Measurements from ENCODE around the gene MCAM.

MCAM gene

DNA sequence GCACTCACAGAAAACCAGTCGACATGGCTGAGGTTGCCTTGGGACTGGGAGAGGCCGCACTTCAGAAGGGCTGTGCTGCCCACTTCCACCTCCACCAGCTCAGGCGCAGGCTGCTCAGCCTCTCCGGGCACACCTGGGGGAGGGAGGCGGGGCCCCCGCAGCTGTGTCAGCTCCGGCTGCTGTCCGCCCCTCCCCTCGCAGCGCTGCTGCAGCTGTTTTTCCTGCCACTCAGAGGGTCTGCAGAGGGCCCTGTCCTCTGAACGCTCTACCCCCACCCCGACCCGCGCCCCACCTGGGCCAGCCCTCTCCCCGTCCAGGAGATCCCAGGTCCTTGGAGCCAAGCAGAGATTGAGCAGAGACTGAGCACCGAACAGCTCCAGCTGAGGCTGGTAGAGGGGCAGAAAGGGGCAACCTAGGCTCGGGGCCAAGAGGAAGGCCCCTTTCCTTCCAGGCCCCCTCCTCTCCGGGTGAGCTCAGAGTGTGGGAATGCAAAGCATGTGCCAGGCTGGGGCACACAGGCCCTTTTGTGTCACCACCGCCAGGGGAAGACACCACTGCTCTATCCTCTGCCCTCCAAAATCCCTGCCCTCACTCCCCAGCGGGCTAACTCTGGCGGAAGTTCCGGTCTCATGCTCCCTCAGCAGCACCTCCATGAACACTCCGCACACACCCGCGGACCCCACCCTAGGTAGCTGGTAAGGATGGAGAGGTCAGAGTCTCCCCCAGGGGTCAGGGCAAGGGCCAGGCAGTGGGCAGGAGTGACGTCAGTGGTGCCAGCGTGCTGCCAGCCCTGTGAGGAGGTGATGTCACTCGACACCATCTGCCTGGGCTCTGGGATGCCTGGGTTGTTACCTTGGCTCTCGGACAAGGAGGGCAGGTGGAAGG lies 1.6 kb downstream of the MCAM start:
- ATAC-seq, result peak; percentile 38
- TF ChIP-seq ZNF565 (CRISPR knock-in tag; conservative IDR thresholded peaks at IDR 0.05; ENCODE audit: low read depth), result no peak
- TF ChIP-seq, protein P1, sequence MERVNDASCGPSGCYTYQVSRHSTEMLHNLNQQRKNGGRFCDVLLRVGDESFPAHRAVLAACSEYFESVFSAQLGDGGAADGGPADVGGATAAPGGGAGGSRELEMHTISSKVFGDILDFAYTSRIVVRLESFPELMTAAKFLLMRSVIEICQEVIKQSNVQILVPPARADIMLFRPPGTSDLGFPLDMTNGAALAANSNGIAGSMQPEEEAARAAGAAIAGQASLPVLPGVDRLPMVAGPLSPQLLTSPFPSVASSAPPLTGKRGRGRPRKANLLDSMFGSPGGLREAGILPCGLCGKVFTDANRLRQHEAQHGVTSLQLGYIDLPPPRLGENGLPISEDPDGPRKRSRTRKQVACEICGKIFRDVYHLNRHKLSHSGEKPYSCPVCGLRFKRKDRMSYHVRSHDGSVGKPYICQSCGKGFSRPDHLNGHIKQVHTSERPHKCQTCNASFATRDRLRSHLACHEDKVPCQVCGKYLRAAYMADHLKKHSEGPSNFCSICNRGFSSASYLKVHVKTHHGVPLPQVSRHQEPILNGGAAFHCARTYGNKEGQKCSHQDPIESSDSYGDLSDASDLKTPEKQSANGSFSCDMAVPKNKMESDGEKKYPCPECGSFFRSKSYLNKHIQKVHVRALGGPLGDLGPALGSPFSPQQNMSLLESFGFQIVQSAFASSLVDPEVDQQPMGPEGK (CRISPR knock-in tag; IDR thresholded peaks at IDR 0.05; ENCODE audit: borderline replicate concordance), result no peak
- TF ChIP-seq, protein P2, sequence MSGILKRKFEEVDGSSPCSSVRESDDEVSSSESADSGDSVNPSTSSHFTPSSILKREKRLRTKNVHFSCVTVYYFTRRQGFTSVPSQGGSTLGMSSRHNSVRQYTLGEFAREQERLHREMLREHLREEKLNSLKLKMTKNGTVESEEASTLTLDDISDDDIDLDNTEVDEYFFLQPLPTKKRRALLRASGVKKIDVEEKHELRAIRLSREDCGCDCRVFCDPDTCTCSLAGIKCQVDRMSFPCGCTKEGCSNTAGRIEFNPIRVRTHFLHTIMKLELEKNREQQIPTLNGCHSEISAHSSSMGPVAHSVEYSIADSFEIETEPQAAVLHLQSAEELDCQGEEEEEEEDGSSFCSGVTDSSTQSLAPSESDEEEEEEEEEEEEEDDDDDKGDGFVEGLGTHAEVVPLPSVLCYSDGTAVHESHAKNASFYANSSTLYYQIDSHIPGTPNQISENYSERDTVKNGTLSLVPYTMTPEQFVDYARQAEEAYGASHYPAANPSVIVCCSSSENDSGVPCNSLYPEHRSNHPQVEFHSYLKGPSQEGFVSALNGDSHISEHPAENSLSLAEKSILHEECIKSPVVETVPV (CRISPR knock-in tag; IDR thresholded peaks at IDR 0.05), result no peak
- no peak for TF ChIP-seq RARB (CRISPR knock-in tag; IDR thresholded peaks at IDR 0.05)
- no peak for TF ChIP-seq ZC3H10 (CRISPR knock-in tag; IDR thresholded peaks at IDR 0.05)
- TF ChIP-seq OSR1 (CRISPR knock-in tag; IDR thresholded peaks at IDR 0.05), result no peak
- TF ChIP-seq, protein P3, sequence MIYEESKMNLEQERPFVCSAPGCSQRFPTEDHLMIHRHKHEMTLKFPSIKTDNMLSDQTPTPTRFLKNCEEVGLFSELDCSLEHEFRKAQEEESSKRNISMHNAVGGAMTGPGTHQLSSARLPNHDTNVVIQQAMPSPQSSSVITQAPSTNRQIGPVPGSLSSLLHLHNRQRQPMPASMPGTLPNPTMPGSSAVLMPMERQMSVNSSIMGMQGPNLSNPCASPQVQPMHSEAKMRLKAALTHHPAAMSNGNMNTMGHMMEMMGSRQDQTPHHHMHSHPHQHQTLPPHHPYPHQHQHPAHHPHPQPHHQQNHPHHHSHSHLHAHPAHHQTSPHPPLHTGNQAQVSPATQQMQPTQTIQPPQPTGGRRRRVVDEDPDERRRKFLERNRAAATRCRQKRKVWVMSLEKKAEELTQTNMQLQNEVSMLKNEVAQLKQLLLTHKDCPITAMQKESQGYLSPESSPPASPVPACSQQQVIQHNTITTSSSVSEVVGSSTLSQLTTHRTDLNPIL (CRISPR knock-in tag; IDR thresholded peaks at IDR 0.05; ENCODE audit: low read depth), result no peak
- TF ChIP-seq PPARA (CRISPR knock-in tag; IDR thresholded peaks at IDR 0.05; ENCODE audit: borderline replicate concordance), result no peak
- no peak for TF ChIP-seq ISL1 (CRISPR knock-in tag; IDR thresholded peaks at IDR 0.05)
- TF ChIP-seq BACH2 (CRISPR knock-in tag; IDR thresholded peaks at IDR 0.05; ENCODE audit: borderline replicate concordance), result no peak
- TF ChIP-seq ARNTL (CRISPR knock-in tag; IDR thresholded peaks at IDR 0.05; ENCODE audit: borderline replicate concordance, low read depth), result no peak
- TF ChIP-seq ZFP3 (CRISPR knock-in tag; IDR thresholded peaks at IDR 0.05), result no peak
- TF ChIP-seq, protein P4, sequence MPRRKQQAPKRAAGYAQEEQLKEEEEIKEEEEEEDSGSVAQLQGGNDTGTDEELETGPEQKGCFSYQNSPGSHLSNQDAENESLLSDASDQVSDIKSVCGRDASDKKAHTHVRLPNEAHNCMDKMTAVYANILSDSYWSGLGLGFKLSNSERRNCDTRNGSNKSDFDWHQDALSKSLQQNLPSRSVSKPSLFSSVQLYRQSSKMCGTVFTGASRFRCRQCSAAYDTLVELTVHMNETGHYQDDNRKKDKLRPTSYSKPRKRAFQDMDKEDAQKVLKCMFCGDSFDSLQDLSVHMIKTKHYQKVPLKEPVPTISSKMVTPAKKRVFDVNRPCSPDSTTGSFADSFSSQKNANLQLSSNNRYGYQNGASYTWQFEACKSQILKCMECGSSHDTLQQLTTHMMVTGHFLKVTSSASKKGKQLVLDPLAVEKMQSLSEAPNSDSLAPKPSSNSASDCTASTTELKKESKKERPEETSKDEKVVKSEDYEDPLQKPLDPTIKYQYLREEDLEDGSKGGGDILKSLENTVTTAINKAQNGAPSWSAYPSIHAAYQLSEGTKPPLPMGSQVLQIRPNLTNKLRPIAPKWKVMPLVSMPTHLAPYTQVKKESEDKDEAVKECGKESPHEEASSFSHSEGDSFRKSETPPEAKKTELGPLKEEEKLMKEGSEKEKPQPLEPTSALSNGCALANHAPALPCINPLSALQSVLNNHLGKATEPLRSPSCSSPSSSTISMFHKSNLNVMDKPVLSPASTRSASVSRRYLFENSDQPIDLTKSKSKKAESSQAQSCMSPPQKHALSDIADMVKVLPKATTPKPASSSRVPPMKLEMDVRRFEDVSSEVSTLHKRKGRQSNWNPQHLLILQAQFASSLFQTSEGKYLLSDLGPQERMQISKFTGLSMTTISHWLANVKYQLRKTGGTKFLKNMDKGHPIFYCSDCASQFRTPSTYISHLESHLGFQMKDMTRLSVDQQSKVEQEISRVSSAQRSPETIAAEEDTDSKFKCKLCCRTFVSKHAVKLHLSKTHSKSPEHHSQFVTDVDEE (CRISPR knock-in tag; IDR thresholded peaks at IDR 0.05), result no peak
- no peak for TF ChIP-seq ZFP30 (CRISPR knock-in tag; IDR thresholded peaks at IDR 0.05)
- TF ChIP-seq TCF4 (CRISPR knock-in tag; IDR thresholded peaks at IDR 0.05; ENCODE audit: borderline replicate concordance), result no peak
- TF ChIP-seq, protein P5, sequence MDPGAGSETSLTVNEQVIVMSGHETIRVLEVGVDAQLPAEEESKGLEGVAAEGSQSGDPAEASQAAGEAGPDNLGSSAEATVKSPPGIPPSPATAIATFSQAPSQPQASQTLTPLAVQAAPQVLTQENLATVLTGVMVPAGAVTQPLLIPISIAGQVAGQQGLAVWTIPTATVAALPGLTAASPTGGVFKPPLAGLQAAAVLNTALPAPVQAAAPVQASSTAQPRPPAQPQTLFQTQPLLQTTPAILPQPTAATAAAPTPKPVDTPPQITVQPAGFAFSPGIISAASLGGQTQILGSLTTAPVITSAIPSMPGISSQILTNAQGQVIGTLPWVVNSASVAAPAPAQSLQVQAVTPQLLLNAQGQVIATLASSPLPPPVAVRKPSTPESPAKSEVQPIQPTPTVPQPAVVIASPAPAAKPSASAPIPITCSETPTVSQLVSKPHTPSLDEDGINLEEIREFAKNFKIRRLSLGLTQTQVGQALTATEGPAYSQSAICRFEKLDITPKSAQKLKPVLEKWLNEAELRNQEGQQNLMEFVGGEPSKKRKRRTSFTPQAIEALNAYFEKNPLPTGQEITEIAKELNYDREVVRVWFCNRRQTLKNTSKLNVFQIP (CRISPR knock-in tag; IDR thresholded peaks at IDR 0.05; ENCODE audit: borderline replicate concordance, low read depth), result no peak
- no peak for TF ChIP-seq TOX (CRISPR knock-in tag; IDR thresholded peaks at IDR 0.05; ENCODE audit: borderline replicate concordance)

DNA sequence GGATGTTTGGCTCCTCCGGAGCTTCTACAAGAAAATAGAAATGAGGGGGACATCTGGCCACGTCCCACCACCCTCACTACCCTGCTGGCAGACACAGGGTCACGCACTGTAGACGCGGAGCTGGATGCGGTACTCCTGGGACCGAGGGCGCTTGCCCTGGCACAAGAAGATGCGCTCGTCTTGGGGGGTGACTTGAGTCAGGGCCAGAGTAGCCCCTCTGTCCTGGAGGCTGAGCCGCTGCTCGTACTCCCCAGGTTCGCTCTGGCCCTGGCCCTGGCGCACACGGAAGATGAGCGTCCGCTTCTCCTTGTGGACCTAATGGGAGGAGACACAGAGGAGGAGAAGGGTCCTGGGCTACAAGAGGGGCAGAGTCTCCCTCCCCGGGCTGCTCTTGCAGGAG lies 2.2 kb downstream of the MCAM start:
- no peak for ATAC-seq
- TF ChIP-seq ARNTL (CRISPR knock-in tag; IDR thresholded peaks at IDR 0.05; ENCODE audit: borderline replicate concordance, low read depth) (no peak), ZC3H10 (CRISPR knock-in tag; IDR thresholded peaks at IDR 0.05) (no peak), ESRRG (CRISPR knock-in tag; IDR thresholded peaks at IDR 0.05) (no peak), TCF4 (CRISPR knock-in tag; IDR thresholded peaks at IDR 0.05; ENCODE audit: borderline replicate concordance) (no peak), GLIS3 (CRISPR knock-in tag; IDR thresholded peaks at IDR 0.05) (no peak), ZFP30 (CRISPR knock-in tag; IDR thresholded peaks at IDR 0.05) (no peak), ZNF565 (CRISPR knock-in tag; conservative IDR thresholded peaks at IDR 0.05; ENCODE audit: low read depth) (no peak), SNAI2 (CRISPR knock-in tag; IDR thresholded peaks at IDR 0.05) (no peak), ZFP3 (CRISPR knock-in tag; IDR thresholded peaks at IDR 0.05) (no peak), RARB (CRISPR knock-in tag; IDR thresholded peaks at IDR 0.05) (no peak), ISL1 (CRISPR knock-in tag; IDR thresholded peaks at IDR 0.05) (no peak), OSR1 (CRISPR knock-in tag; IDR thresholded peaks at IDR 0.05) (no peak), TOX (CRISPR knock-in tag; IDR thresholded peaks at IDR 0.05; ENCODE audit: borderline replicate concordance) (no peak), ZNF70 (CRISPR knock-in tag; IDR thresholded peaks at IDR 0.05) (no peak), CSDC2 (CRISPR knock-in tag; IDR thresholded peaks at IDR 0.05) (no peak)
- TF ChIP-seq, protein P4 (CRISPR knock-in tag; IDR thresholded peaks at IDR 0.05), result no peak
- TF ChIP-seq, protein P1 (CRISPR knock-in tag; IDR thresholded peaks at IDR 0.05; ENCODE audit: borderline replicate concordance), result no peak

Data from SK-N-SH treated with all-trans-retinoic acid at 6 μM for 48 hours (cell line).